Loucy (cell line): ENCODE measurements around the gene GDF2.

Experiments
- H2AFZ ChIP-seq: fragments of 200-600 bp; sonication (generic); 2 replicates; pipeline ENCODE4 v1.6.0; 2016; ENCODE audit warnings: antibody characterized with exemption, mild to moderate bottlenecking, low read length, moderate library complexity
- H3F3A ChIP-seq: fragments of 200-600 bp; 2 replicates; pipeline ENCODE4 v1.6.0; 2016; ENCODE audit warnings: antibody characterized with exemption, low read depth, mild to moderate bottlenecking
- H3K27me3 ChIP-seq: fragments of 200-600 bp; sonication (generic); 2 replicates; pipeline ENCODE4 v1.6.1; 2014; ENCODE audit warnings: low read length, mild to moderate bottlenecking; ENCODE audit not compliant: insufficient read depth, poor library complexity, severe bottlenecking
- H3K36me3 ChIP-seq: fragments of 200-600 bp; sonication (generic); 2 replicates; pipeline ENCODE4 v1.6.1; 2016; ENCODE audit warnings: low read length; ENCODE audit not compliant: insufficient read depth
- H3K4me1 ChIP-seq: fragments of 200-600 bp; sonication (generic); 2 replicates; pipeline ENCODE4 v1.5.1; 2014; ENCODE audit warnings: low read length, mild to moderate bottlenecking; ENCODE audit not compliant: insufficient read depth, poor library complexity, severe bottlenecking
- H3K4me2 ChIP-seq: fragments of 200-600 bp; sonication (generic); 2 replicates; pipeline ENCODE4 v1.6.0; 2014; ENCODE audit warnings: antibody characterized with exemption, low read length, low read depth, mild to moderate bottlenecking; ENCODE audit not compliant: poor library complexity, severe bottlenecking
- H3K4me3 ChIP-seq: fragments of 200-600 bp; sonication (generic); 2 replicates; pipeline ENCODE4 v1.5.1; 2014; ENCODE audit warnings: low read length, mild to moderate bottlenecking, mixed read lengths; ENCODE audit not compliant: poor library complexity, severe bottlenecking
- H3K79me2 ChIP-seq: fragments of 200-600 bp; sonication (generic); 2 replicates; pipeline ENCODE4 v1.6.1; 2014; ENCODE audit warnings: low read length; ENCODE audit not compliant: insufficient read depth
- H3K9ac ChIP-seq: fragments of 200-600 bp; sonication (generic); 2 replicates; pipeline ENCODE4 v1.6.0; 2014; ENCODE audit warnings: mild to moderate bottlenecking, low read depth, low read length, moderate library complexity; ENCODE audit not compliant: poor library complexity, severe bottlenecking
- H3K9me2 ChIP-seq: fragments of 200-600 bp; sonication (generic); replicated peaks from 2 replicates; pipeline ENCODE4 v1.6.1; 2016; ENCODE audit warnings: low read depth, low read length, mixed read lengths
- H3K9me3 ChIP-seq: fragments of 200-600 bp; sonication (generic); 2 replicates; pipeline ENCODE4 v1.6.1; 2014; ENCODE audit warnings: mild to moderate bottlenecking, antibody characterized with exemption, low read length, low read depth; ENCODE audit not compliant: insufficient read depth
- H4K20me1 ChIP-seq: fragments of 200-600 bp; sonication (generic); 2 replicates; pipeline ENCODE4 v1.6.0; 2014; ENCODE audit warnings: antibody characterized with exemption, low read length, mild to moderate bottlenecking; ENCODE audit not compliant: insufficient read depth, poor library complexity, severe bottlenecking
- CTCF ChIP-seq: fragments of 200-600 bp; sonication (generic); conservative IDR thresholded peaks from 2 replicates; pipeline ENCODE4 v1.5.1; 2014; ENCODE audit warnings: mild to moderate bottlenecking, antibody characterized with exemption, low read length
- EZH2phosphoT487 ChIP-seq: fragments of 200-600 bp; IDR thresholded peaks from 2 replicates; pipeline ENCODE4 v1.6.1; 2018; ENCODE audit warnings: antibody characterized with exemption, mild to moderate bottlenecking, moderate library complexity, borderline replicate concordance

Gene GDF2

GRCh38 chr10:47353351-47353750 is 31.1 kb downstream of the GDF2 start:
- no peaks in the 10 kb centered on the region for H3K9me3 ChIP-seq
- no peaks in the 10 kb centered on the region for H3K9me2 ChIP-seq
- no peak for TF ChIP-seq EZH2phosphoT487
- no peak for TF ChIP-seq CTCF
- H4K20me1 ChIP-seq, result no peaks in the 10 kb centered on the region
- no peaks in the 10 kb centered on the region for H3F3A ChIP-seq
- no peaks in the 10 kb centered on the region for H3K27me3 ChIP-seq
- H2AFZ ChIP-seq, result no peak overlapping the region
- no peaks in the 10 kb centered on the region for H3K36me3 ChIP-seq
- H3K79me2 ChIP-seq, result no peaks in the 10 kb centered on the region
- no peak overlapping the region for H3K4me3 ChIP-seq
- H3K4me1 ChIP-seq, result no peaks in the 10 kb centered on the region
- no peak overlapping the region for H3K4me2 ChIP-seq
- H3K9ac ChIP-seq, result no peak overlapping the region

- no peak overlapping the region for H3K4me2 ChIP-seq
These were observed 31.9 kb downstream of the GDF2 start for GRCh38 chr10:47354165-47354564.

GRCh38 chr10:47354900-47355299 is 32.6 kb downstream of the GDF2 start:
- no peaks in the 10 kb centered on the region for H3K4me1 ChIP-seq
- H3K9me2 ChIP-seq, result no peaks in the 10 kb centered on the region
- H4K20me1 ChIP-seq, result no peaks in the 10 kb centered on the region
- H3K79me2 ChIP-seq, result no peaks in the 10 kb centered on the region
- H2AFZ ChIP-seq, result no peak overlapping the region
- no peaks in the 10 kb centered on the region for H3F3A ChIP-seq
- H3K36me3 ChIP-seq, result no peaks in the 10 kb centered on the region
- no peak overlapping the region for H3K4me2 ChIP-seq
- H3K27me3 ChIP-seq, result no peaks in the 10 kb centered on the region
- H3K9ac ChIP-seq, result no peak overlapping the region
- no peak for TF ChIP-seq CTCF
- no peaks in the 10 kb centered on the region for H3K9me3 ChIP-seq
- no peak overlapping the region for H3K4me3 ChIP-seq

More at GRCh38 chr10:47354165-47354564, 31.9 kb downstream of the GDF2 start:
- H3K4me3 ChIP-seq, result no peak overlapping the region
- H4K20me1 ChIP-seq, result no peaks in the 10 kb centered on the region
- H3K79me2 ChIP-seq, result no peaks in the 10 kb centered on the region
- H3K27me3 ChIP-seq, result no peaks in the 10 kb centered on the region
- no peak overlapping the region for H2AFZ ChIP-seq
- TF ChIP-seq CTCF, result no peak
- no peaks in the 10 kb centered on the region for H3F3A ChIP-seq
- no peak overlapping the region for H3K9ac ChIP-seq
- no peaks in the 10 kb centered on the region for H3K4me1 ChIP-seq
- H3K36me3 ChIP-seq, result no peaks in the 10 kb centered on the region
- H3K9me2 ChIP-seq, result no peaks in the 10 kb centered on the region
- H3K9me3 ChIP-seq, result no peaks in the 10 kb centered on the region
